Fibroblast of mammary gland (primary cell): ENCODE data around the gene CD52.

Experiments
- DNase-seq: peaks from one replicate; pipeline ENCODE4 v3.0.0-alpha.2; 2010; ENCODE audit warnings: low read depth
- H3K4me3 ChIP-seq: 2 replicates; pipeline ENCODE4 v1.5.1; 2011; ENCODE audit warnings: low read depth, mild to moderate bottlenecking, low read length, moderate library complexity; ENCODE audit not compliant: control insufficient read depth
- CTCF ChIP-seq: conservative IDR thresholded peaks from 2 replicates; pipeline ENCODE4 v1.5.1; 2011; ENCODE audit warnings: low read depth, low read length, inconsistent platforms; ENCODE audit not compliant: control insufficient read depth, insufficient read depth

The CD52 gene

GRCh38 chr1:26337625-26338024 lies 19.9 kb downstream of the CD52 start:
- DNase-seq: no peak

GRCh38 chr1:26338670-26339069 lies 20.9 kb downstream of the CD52 start:
- DNase-seq: no peak
- no peak overlapping the region for H3K4me3 ChIP-seq
- no peak for TF ChIP-seq CTCF

More at GRCh38 chr1:26337625-26338024, 19.9 kb downstream of the CD52 start:
- no peak overlapping the region for H3K4me3 ChIP-seq
- no peak for TF ChIP-seq CTCF

GRCh38 chr1:26340047-26340481 lies 22.3 kb downstream of the CD52 start:
- H3K4me3 ChIP-seq: no peak overlapping the region
- DNase-seq: no peak
- no peak for TF ChIP-seq CTCF

- TF ChIP-seq CTCF: no peak
- DNase-seq: no peak
- H3K4me3 ChIP-seq: no peak overlapping the region
Observed at GRCh38 chr1:26344147-26344920, 26.6 kb downstream of the CD52 start.

- no peak for TF ChIP-seq CTCF
- DNase-seq: no peak
- H3K4me3 ChIP-seq: no peak overlapping the region
Observed at GRCh38 chr1:26345718-26346117, 28.0 kb downstream of the CD52 start.

GRCh38 chr1:26346274-26347033 lies 28.7 kb downstream of the CD52 start:
- TF ChIP-seq CTCF: no peak
- DNase-seq: no peak
- no peak overlapping the region for H3K4me3 ChIP-seq
